ENCODE measurements around the gene SNCG.
"Not testable (repeated sequence)": the region's sequence is repeated elsewhere in the genome, so short reads cannot be mapped to it uniquely, and the experiment has no call there.

The SNCG gene

GRCh38 chr10:86978457-86978856, 20.1 kb downstream of the SNCG start:
- not testable (repeated sequence) for DNase-seq (ENCODE audit: low read depth in 2 of 2)

GRCh38 chr10:86979296-86979818, 21.0 kb downstream of the SNCG start:
- DNase-seq (ENCODE audit: low read depth in 2 of 2), result no peak

- DNase-seq (ENCODE audit: low read depth in 2 of 2), result no peak
These were observed 21.6 kb downstream of the SNCG start for GRCh38 chr10:86979977-86980448.

- DNase-seq (ENCODE audit: low read depth in 2 of 2), result not testable (repeated sequence)
These were observed 22.6 kb downstream of the SNCG start for GRCh38 chr10:86981020-86981419.

GRCh38 chr10:86981716-86982115, 23.3 kb downstream of the SNCG start:
- DNase-seq (ENCODE audit: low read depth in 2 of 2), result no peak

- DNase-seq (ENCODE audit: low read depth in 2 of 2), result not testable (repeated sequence)
These were observed 26.1 kb downstream of the SNCG start for GRCh38 chr10:86984498-86984897.

- no peak for DNase-seq (ENCODE audit: low read depth in 2 of 2)
These were observed 30.1 kb downstream of the SNCG start for GRCh38 chr10:86988520-86988919.

GRCh38 chr10:86991362-86991761, 33.0 kb downstream of the SNCG start:
- DNase-seq (ENCODE audit: low read depth in 2 of 2), result not testable (repeated sequence)

- DNase-seq (ENCODE audit: low read depth in 2 of 2), result no peak
These were observed 34.1 kb downstream of the SNCG start for GRCh38 chr10:86992456-86992855.

GRCh38 chr10:86992929-86993328, 34.5 kb downstream of the SNCG start:
- no peak for DNase-seq (ENCODE audit: low read depth in 2 of 2)

- not testable (repeated sequence) for DNase-seq (ENCODE audit: low read depth in 2 of 2)
These were observed 41.5 kb downstream of the SNCG start for GRCh38 chr10:86999802-87000403.

GRCh38 chr10:87000491-87000890, 42.1 kb downstream of the SNCG start:
- DNase-seq (ENCODE audit: low read depth in 2 of 2), result no peak

GRCh38 chr10:87007124-87007523, 48.7 kb downstream of the SNCG start:
- not testable (repeated sequence) for DNase-seq (ENCODE audit: low read depth in 2 of 2)

- DNase-seq (ENCODE audit: low read depth in 2 of 2), result not testable (repeated sequence)
These were observed 49.3 kb downstream of the SNCG start for GRCh38 chr10:87007674-87008073.

GRCh38 chr10:87008303-87008702, 49.9 kb downstream of the SNCG start:
- DNase-seq (ENCODE audit: low read depth in 2 of 2), result not testable (repeated sequence)

GRCh38 chr10:87009134-87009696, 50.8 kb downstream of the SNCG start:
- not testable (repeated sequence) for DNase-seq (ENCODE audit: low read depth in 2 of 2)
